GM12878 (cell line): ENCODE results near the gene SPRYD7. TPM values are rescaled to one million over a fixed set of nuclear protein-coding genes. Genes with fewer than 3 reads are reported as not detected.

Source experiments
- ATAC-seq: fragments of 200-7000 bp; cut with Tn5 transposase; 3 replicates; pipeline ENCODE4 v1.9.1; 2020; ENCODE audit warnings: mild to moderate bottlenecking, moderate library complexity
- BruUV-seq: library from RNA; stranded (reverse); fragments of 400-500 nt; replicated peaks from 2 replicates; lab custom pipeline; 2021; lab: Mats Ljungman, UMichigan
- CTCF ChIA-PET: fragments of 300-600 bp; sonication (Branson Sonifier 250); formaldehyde crosslinking; extraction: SDS; loops from one replicate; lab custom pipeline; 2021; ENCODE audit warnings: inconsistent platforms; lab: Yijun Ruan, JAX
- POLR2A ChIA-PET: fragments of 350-600 bp; formaldehyde crosslinking; extraction: SDS; loops from one replicate; lab custom pipeline; 2021; ENCODE audit warnings: inconsistent platforms; lab: Charles Lee
- RAD21 ChIA-PET: fragments of 300-600 bp; sonication (Branson Sonifier 250); formaldehyde crosslinking; loops from one replicate; lab custom pipeline; 2023; ENCODE audit warnings: antibody characterized with exemption; ENCODE audit not compliant: unreplicated experiment; lab: Charles Lee
- SMC1A ChIA-PET: fragments of 300-600 bp; sonication (Branson Sonifier 250); formaldehyde crosslinking; loops from one replicate; lab custom pipeline; 2023; ENCODE audit not compliant: unreplicated experiment, uncharacterized antibody; lab: Charles Lee
- DNase-seq: peaks from one replicate; pipeline ENCODE4 v3.0.0-alpha.2; 2011; ENCODE audit warnings: low read depth, low spot score
- FAIRE-seq: peaks from 3 replicates; lab custom pipeline; 2011; peaks lifted over from hg19 to GRCh38; lab: Jason Lieb, UNC
- H2AFZ ChIP-seq: 2 replicates; pipeline ENCODE4 v1.6.0; 2011; ENCODE audit warnings: low read depth, low read length, control low read depth; ENCODE audit not compliant: control insufficient read depth
- H3K27ac ChIP-seq: 2 replicates; pipeline ENCODE4 v1.5.1; 2011; ENCODE audit warnings: control low read depth; ENCODE audit not compliant: control insufficient read depth, insufficient read depth
- H3K27me3 ChIP-seq, 2 experiments: replicated peaks in 1 of 2; 2 replicates each; pipeline versions ENCODE4 v1.6.0 to v1.6.1; 2011; ENCODE audit warnings: low read length in 1 of 2; ENCODE audit not compliant: control insufficient read depth in 2 of 2, insufficient read depth in 2 of 2
- H3K36me3 ChIP-seq, 2 experiments: 2 replicates each; pipeline ENCODE4 v1.5.1; 2011; ENCODE audit warnings: low read length in 1 of 2; ENCODE audit not compliant: control insufficient read depth in 2 of 2, insufficient read depth in 2 of 2
- H3K4me1 ChIP-seq: 2 replicates; pipeline ENCODE4 v1.6.1; 2011; ENCODE audit warnings: mild to moderate bottlenecking, low read length, moderate library complexity, mixed read lengths; ENCODE audit not compliant: control insufficient read depth, insufficient read depth
- H3K4me2 ChIP-seq: 2 replicates; pipeline ENCODE4 v1.6.0; 2011; ENCODE audit warnings: control low read depth; ENCODE audit not compliant: control insufficient read depth, insufficient read depth
- H3K4me3 ChIP-seq: fragments of 200-600 bp; sonication (generic); 2 replicates; pipeline ENCODE4 v1.5.1; 2016
- H3K79me2 ChIP-seq: 2 replicates; pipeline ENCODE4 v1.6.0; 2011; ENCODE audit warnings: low read length; ENCODE audit not compliant: control insufficient read depth, insufficient read depth
- H3K9ac ChIP-seq: 2 replicates; pipeline ENCODE4 v1.8.0; 2011; ENCODE audit warnings: low read length, control low read depth, mixed read lengths; ENCODE audit not compliant: control insufficient read depth, insufficient read depth
- H3K9me3 ChIP-seq: replicated peaks from 3 replicates; pipeline ENCODE4 v1.5.1; 2011; ENCODE audit warnings: mild to moderate bottlenecking, low read length; ENCODE audit not compliant: control insufficient read depth, insufficient read depth
- H4K20me1 ChIP-seq: 2 replicates; pipeline ENCODE4 v1.6.0; 2011; ENCODE audit not compliant: control insufficient read depth, insufficient read depth
- CBFB ChIP-seq: IDR thresholded peaks from 2 replicates; pipeline ENCODE4 v1.6.1; 2016; ENCODE audit warnings: antibody characterized with exemption, low read depth
- CHD2 ChIP-seq: IDR thresholded peaks from 2 replicates; pipeline ENCODE4 v1.6.1; 2011; ENCODE audit warnings: low read depth, low read length, improper control_type of control experiment, borderline replicate concordance
- CREM ChIP-seq: IDR thresholded peaks from 2 replicates; pipeline ENCODE4 v1.6.1; 2014; ENCODE audit warnings: antibody characterized with exemption, low read depth
- CUX1 ChIP-seq: IDR thresholded peaks from 2 replicates; pipeline ENCODE4 v1.6.1; 2012; ENCODE audit warnings: improper control_type of control experiment, low read depth, low read length; ENCODE audit not compliant: insufficient replicate concordance
- FOXM1 ChIP-seq: IDR thresholded peaks from 2 replicates; pipeline ENCODE4 v1.6.1; 2012; ENCODE audit warnings: low read depth, mild to moderate bottlenecking, inconsistent platforms, low read length, moderate library complexity
- IKZF2 ChIP-seq, 2 experiments: fragments of 450-650 bp; IDR thresholded peaks; 2 replicates each; pipeline ENCODE4 v1.6.1; 2017; ENCODE audit warnings: mild to moderate bottlenecking in 2 of 2, moderate library complexity in 2 of 2
- KAT2A ChIP-seq: conservative IDR thresholded peaks from 2 replicates; pipeline ENCODE4 v1.6.1; 2011; ENCODE audit warnings: low read depth, low read length; ENCODE audit not compliant: control insufficient read depth
- SREBF2 ChIP-seq: IDR thresholded peaks from 2 replicates; pipeline ENCODE4 v1.6.1; 2012; ENCODE audit warnings: mild to moderate bottlenecking, low read length
- WGBS: methylation state at CpG from one replicate; pipeline ENCODE4 v1.1.6; 2016; ENCODE audit warnings: low lambda C conversion rate; ENCODE audit not compliant: insufficient replicate concordance, insufficient coverage; ENCODE audit errors: missing lambda C conversion rate; 5-methylcytosine and 5-hydroxymethylcytosine counted together
- in situ Hi-C: fragments of 300-500 bp; cut with MboI; formaldehyde crosslinking; loops from 9 replicates; pipeline ENCODE4 v1.14.3; 2018; ENCODE audit warnings: mixed read lengths
- intact Hi-C: fragments of 100-400 bp; cut with micrococcal nuclease; formaldehyde crosslinking; loops from one replicate; pipeline ENCODE4 v1.14.2; 2022; ENCODE audit not compliant: unreplicated experiment
- polyA plus RNA-seq, 11 experiments: library from polyadenylated mRNA; depleted of rRNA in 4 of 11; unstranded in 6 of 11; stranded (reverse) in 5 of 11; fragments of >200 nt; fragmentation: Nextera tagmentation in 4 of 11; fragmentation: Illumina TruSeq in 1 of 11; extraction: Ambion mirVana in 4 of 11; extraction: Trizol in 1 of 11; gene quantifications; 1 replicate in 1 of 11; 2 replicates in 10 of 11; pipeline versions ENCODE4 v1.2.1 to v1.2.3, GENCODE V29; 2011 to 2016; ENCODE audit warnings: inconsistent platforms in 2 of 11, missing spikeins in 2 of 11, low read depth in 1 of 11
- total RNA-seq, 4 experiments: library from RNA; depleted of rRNA in 3 of 4; stranded (reverse); fragments of >200 nt in 3 of 4; fragmentation: Illumina TruSeq in 1 of 4; extraction: Trizol in 1 of 4; gene quantifications; 2 replicates each; pipeline versions ENCODE4 v1.2.1 to v1.2.3, GENCODE V29; 2013 to 2021
- TF ChIP-seq, protein P1 (sequence below): fragments of 450-650 bp; IDR thresholded peaks from 2 replicates; pipeline ENCODE4 v1.6.1; 2016; ENCODE audit warnings: mild to moderate bottlenecking, moderate library complexity, borderline replicate concordance

The SPRYD7 gene
- total and polyA plus RNA-seq, 10 of the 15 experiments (the other 5 are each of a cell fraction or from before 2014, with no cell fraction given) = 5.3 to 18.7 (median 9.6) TPM

- SMC1A ChIA-PET = interaction anchor here (0.8 kb wide), 1 partner anchor 148 kb away, joined by 3 read pairs; no protein-coding TSS in a partner anchor
- H3K9me3 ChIP-seq = no peaks in the 10 kb centered on the region
- CTCF ChIA-PET = no interaction called here
- intact Hi-C loops = loop anchor here (10.0 kb wide), 1 partner anchor 139 kb away; the partner anchor contains the start of gene KPNA3
- BruUV-seq = no TSS peak
- RAD21 ChIA-PET = no interaction called here
- H3K4me3 ChIP-seq = no peak overlapping the region
- H2AFZ ChIP-seq = no peak overlapping the region
- H3K27me3 ChIP-seq = no peaks in the 10 kb centered on the region
- no peak for ATAC-seq
- H3K4me1 ChIP-seq = 0 out of 2 replicates have a peak, but pooled peaks cover 2% of the 10 kb centered on the region
- H4K20me1 ChIP-seq = no peaks in the 10 kb centered on the region
- H3K79me2 ChIP-seq = no peaks in the 10 kb centered on the region; the same call in 1 of the 2 replicates
- no peak for TF ChIP-seq CHD2
- TF ChIP-seq KAT2A = no peak
- no peak for TF ChIP-seq CUX1
- TF ChIP-seq FOXM1 = no peak
- TF ChIP-seq, protein P1, sequence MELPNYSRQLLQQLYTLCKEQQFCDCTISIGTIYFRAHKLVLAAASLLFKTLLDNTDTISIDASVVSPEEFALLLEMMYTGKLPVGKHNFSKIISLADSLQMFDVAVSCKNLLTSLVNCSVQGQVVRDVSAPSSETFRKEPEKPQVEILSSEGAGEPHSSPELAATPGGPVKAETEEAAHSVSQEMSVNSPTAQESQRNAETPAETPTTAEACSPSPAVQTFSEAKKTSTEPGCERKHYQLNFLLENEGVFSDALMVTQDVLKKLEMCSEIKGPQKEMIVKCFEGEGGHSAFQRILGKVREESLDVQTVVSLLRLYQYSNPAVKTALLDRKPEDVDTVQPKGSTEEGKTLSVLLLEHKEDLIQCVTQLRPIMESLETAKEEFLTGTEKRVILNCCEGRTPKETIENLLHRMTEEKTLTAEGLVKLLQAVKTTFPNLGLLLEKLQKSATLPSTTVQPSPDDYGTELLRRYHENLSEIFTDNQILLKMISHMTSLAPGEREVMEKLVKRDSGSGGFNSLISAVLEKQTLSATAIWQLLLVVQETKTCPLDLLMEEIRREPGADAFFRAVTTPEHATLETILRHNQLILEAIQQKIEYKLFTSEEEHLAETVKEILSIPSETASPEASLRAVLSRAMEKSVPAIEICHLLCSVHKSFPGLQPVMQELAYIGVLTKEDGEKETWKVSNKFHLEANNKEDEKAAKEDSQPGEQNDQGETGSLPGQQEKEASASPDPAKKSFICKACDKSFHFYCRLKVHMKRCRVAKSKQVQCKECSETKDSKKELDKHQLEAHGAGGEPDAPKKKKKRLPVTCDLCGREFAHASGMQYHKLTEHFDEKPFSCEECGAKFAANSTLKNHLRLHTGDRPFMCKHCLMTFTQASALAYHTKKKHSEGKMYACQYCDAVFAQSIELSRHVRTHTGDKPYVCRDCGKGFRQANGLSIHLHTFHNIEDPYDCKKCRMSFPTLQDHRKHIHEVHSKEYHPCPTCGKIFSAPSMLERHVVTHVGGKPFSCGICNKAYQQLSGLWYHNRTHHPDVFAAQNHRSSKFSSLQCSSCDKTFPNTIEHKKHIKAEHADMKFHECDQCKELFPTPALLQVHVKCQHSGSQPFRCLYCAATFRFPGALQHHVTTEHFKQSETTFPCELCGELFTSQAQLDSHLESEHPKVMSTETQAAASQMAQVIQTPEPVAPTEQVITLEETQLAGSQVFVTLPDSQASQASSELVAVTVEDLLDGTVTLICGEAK = no peak
- TF ChIP-seq IKZF2 (IDR thresholded peaks at IDR 0.05) = no peak
- TF ChIP-seq CBFB = no peak
- TF ChIP-seq CREM = no peak
- no peak for TF ChIP-seq SREBF2
- TF ChIP-seq, all 136 proteins: peak for 0
- Histone ChIP-seq H3K36me3 (0 out of 4 replicates have a peak, but pooled peaks cover 0 to under 1% of the 10 kb centered on the region in 2 experiments), H3K4me2 (no peak overlapping the region), H3K9ac (no peak overlapping the region), H3K27ac (no peak overlapping the region)
- in situ Hi-C loops = no loop called here
- DNase-seq (no peak), FAIRE-seq (no peak)
- 98% methylated on average over 5 of the region's 7 CpGs for WGBS
- POLR2A ChIA-PET = interaction anchor here (0.6 kb wide), 1 partner anchor 686 kb away, joined by 3 read pairs; the partner anchor contains the start of gene CDADC1
Observed at GRCh38 chr13:49933511-49933910, 2.6 kb downstream of the SPRYD7 start.
